Sigmoid colon (tissue), 4 donors: ENCODE measurements around the gene FN3K.

Experiments
- EP300 ChIP-seq, 4 donors: sonication (generic); formaldehyde crosslinking; IDR thresholded peaks; one replicate each; pipeline ENCODE4 v1.6.1; 2017; ENCODE audit warnings: antibody characterized with exemption in 4 of 4
- POLR2A ChIP-seq, 2 donors: fragments of 450-650 bp; IDR thresholded peaks; one replicate each; pipeline ENCODE4 v1.6.1; 2016; ENCODE audit warnings: antibody characterized with exemption in 2 of 2, mild to moderate bottlenecking in 2 of 2, moderate library complexity in 2 of 2
- POLR2AphosphoS5 ChIP-seq, 4 donors: sonication (generic); formaldehyde crosslinking; IDR thresholded peaks; one replicate each; pipeline ENCODE4 v1.6.1; 2017; ENCODE audit warnings: antibody characterized with exemption in 4 of 4
- TF ChIP-seq, protein P1 (sequence below), 4 experiments: fragments of 450-650 bp in 3 of 4; fragments of 200-600 bp in 1 of 4; IDR thresholded peaks; one replicate each; pipeline ENCODE4 v1.5.1; 2016 to 2019; ENCODE audit warnings: antibody characterized with exemption in 4 of 4, mild to moderate bottlenecking in 3 of 4, moderate library complexity in 2 of 4

DNA sequence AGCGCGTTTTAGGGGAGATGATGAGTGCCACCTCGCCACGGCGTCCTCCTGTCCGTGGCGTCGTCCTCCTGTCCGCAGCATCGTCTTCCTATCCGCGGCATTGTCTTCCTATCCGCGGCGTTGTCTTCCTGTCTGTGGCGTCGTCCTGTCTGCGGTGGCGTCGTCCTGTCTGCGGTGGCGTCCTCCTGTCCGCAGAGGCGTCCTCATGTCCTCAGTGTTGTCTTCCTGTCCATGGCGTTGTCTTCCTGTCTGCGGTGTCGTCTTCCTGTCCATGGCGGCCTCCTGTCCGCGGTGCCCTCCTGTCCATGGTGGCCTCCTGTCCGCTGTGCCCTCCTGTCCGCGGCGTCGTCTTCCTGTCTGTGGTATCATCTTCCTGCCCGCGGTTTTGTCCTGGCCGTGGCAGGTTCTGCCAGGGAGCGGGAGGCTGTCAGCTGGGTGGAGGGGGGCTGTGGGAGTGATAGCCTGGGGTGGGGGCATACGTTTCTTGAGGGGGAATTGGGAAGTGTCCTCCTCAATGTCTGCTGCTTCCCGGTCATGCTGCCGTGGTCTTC is 47.3 kb downstream of the FN3K start:
- TF ChIP-seq, protein P1, sequence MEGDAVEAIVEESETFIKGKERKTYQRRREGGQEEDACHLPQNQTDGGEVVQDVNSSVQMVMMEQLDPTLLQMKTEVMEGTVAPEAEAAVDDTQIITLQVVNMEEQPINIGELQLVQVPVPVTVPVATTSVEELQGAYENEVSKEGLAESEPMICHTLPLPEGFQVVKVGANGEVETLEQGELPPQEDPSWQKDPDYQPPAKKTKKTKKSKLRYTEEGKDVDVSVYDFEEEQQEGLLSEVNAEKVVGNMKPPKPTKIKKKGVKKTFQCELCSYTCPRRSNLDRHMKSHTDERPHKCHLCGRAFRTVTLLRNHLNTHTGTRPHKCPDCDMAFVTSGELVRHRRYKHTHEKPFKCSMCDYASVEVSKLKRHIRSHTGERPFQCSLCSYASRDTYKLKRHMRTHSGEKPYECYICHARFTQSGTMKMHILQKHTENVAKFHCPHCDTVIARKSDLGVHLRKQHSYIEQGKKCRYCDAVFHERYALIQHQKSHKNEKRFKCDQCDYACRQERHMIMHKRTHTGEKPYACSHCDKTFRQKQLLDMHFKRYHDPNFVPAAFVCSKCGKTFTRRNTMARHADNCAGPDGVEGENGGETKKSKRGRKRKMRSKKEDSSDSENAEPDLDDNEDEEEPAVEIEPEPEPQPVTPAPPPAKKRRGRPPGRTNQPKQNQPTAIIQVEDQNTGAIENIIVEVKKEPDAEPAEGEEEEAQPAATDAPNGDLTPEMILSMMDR (IDR thresholded peaks at IDR 0.05), result no peak
- TF ChIP-seq POLR2A (IDR thresholded peaks at IDR 0.05), result no peak
- no peak for TF ChIP-seq POLR2AphosphoS5 (IDR thresholded peaks at IDR 0.05)
- no peak for TF ChIP-seq EP300 (IDR thresholded peaks at IDR 0.05)
